SK-N-MC (cell line): ENCODE results near the gene INHBB.

Source experiments
- EZH2 ChIP-seq: fragments of 200-600 bp; sonication (generic); IDR thresholded peaks from one replicate; pipeline ENCODE4 v1.6.1; 2017; ENCODE audit warnings: antibody characterized with exemption
- FOXP2 ChIP-seq: optimal IDR thresholded peaks from 2 replicates; pipeline ENCODE3; 2011; ENCODE audit warnings: mild to moderate bottlenecking, moderate library complexity; ENCODE audit not compliant: insufficient read depth; ENCODE audit errors: extremely low read length, control extremely low read depth
- POLR2AphosphoS5 ChIP-seq: IDR thresholded peaks from 2 replicates; pipeline ENCODE4 v1.6.1; 2012; ENCODE audit warnings: mild to moderate bottlenecking, low read depth, low read length, borderline replicate concordance

- TF ChIP-seq POLR2AphosphoS5 = no peak
- TF ChIP-seq EZH2 = no peak
- no peak for TF ChIP-seq FOXP2
Measured at GRCh38 chr2:120317916-120318315, 28.0 kb upstream of the INHBB start.
